GM19328 (cell line): ENCODE data around the gene SERP2.
"Not testable (repeated sequence)": the region's sequence is repeated elsewhere in the genome, so short reads cannot be mapped to it uniquely, and the experiment has no call there.

Source experiments
- ATAC-seq: cut with Tn5 transposase; IDR thresholded peaks from one replicate; pipeline ENCODE4 v1.9.1; 2021; ENCODE audit warnings: mild to moderate bottlenecking, moderate library complexity; ENCODE audit not compliant: unreplicated experiment

Gene SERP2

GRCh38 chr13:44373601-44374347 is at the start of gene SERP2:
SERP2 (plus strand) TSS chr13:44373824; CDS start chr13:44374026, 202 bp downstream.
- ATAC-seq, result no peak

GRCh38 chr13:44326961-44327360 is 46.7 kb upstream of the SERP2 start:
- ATAC-seq, result no peak

DNA sequence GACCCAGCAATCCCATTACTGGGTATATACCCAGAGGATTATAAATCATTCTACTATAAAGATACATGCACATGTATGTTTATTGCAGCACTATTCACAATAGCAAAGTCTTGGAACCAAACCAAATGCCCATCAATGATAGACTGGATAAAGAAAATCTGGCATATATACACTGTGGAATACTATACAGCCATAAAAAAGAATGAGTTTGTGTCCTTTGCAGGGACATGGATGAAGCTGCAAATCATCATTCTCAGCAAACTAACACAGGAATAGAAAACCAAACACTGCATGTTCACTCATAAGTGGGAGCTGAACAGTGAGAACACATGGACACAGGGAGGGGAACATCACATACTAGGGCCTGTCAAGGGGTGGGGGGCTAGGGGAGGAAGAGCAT is 44.6 kb upstream of the SERP2 start:
- not testable (repeated sequence) for ATAC-seq

- no peak for ATAC-seq
Observed at GRCh38 chr13:44329909-44330545, 43.6 kb upstream of the SERP2 start.

DNA sequence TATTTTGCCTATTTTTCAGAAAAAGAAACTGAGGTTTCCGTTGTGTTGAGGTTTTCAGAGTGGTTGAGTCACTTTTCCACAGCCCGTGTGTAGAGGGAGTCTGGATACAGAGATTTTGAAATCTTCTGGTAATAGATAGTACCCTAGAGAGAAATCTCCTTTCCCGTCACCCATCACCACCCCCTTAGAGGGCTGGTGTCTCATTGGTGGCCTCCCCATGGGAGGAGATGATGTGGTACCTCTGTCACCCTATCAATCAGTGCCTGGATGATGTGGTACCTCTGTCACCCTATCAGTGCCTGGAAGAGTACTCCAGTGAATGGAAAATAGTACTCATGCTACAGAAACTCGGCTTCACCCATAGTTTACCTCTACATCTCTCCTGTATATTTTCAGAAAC is 42.2 kb upstream of the SERP2 start:
- no peak for ATAC-seq

DNA sequence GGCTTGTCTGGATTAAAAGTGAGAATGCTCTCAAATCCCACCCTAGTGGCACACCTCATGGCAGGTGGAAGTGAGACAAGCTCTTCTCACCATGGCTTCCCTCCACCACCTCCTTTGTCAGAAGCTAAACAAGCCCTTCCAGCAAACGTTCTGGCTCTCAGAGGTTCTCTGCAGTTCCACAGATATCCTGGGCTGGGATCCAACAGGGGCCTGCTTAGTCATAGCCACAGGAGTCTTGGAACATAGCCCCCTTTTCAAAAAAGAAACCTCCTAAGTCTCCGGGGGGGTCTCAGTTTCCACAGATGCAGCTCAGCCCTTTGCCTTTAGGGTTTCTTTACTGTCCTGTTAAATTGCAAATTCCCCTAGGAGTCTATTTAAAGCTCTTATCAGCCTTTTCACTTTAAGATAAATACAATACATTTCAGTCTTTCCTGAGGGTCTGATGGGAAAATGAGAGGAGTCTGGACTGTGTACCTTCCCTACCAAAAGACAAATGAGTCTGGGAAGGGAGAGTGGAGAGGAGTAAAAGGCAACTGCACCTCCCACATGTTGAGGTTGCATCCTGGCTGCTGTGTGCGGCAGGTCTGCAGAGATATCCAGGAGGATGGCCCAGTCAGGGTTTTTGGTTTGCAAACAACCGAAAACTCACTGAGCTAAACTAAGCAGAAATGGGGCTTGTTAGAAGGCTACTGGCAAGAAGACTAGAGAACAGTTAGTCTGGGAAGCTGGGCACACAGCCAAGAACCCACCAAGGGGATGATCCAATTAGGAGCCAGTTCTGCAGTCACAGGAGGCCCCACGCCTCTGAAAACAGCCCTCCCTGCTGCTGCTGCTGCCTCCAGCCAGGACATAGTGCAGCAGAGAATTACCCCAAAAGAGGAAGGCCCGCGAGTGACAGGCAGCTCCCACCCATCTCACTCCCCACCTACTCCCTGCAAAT is 41.4 kb upstream of the SERP2 start:
- ATAC-seq, result no peak

DNA sequence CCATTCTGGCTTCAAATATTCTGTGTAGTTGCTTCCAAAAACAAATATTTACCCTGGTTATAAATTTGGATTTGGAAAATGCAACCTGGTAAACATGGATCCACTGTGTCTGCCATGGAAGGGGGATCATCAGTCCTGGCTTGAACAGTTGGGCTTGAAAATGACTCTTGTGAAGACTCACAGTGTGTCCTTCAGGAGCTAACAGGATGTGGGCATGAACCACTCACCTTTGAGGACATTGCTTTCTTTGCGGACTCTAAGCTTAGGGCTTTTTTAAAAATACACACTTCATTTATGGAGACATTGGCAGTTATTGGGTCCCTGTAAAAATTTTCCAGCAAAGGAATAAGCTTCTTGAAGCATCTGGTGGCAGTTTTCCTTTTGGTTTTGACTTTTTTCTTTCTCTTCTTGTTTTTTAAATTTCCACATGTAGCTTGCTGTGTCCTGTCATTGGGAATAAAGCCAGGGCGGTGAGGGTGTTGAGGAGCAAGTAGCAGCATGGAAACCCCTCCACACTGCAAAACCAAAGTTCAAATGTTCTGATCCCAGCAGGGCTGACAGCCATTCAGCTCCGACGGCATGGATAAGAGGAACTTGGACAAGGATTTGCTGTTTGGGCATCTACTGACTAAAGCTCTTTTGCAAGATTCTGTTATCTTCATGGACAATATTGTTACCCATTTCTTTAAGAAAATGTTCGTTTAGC is 39.5 kb upstream of the SERP2 start:
- no peak for ATAC-seq

GRCh38 chr13:44334751-44335150 is 38.9 kb upstream of the SERP2 start:
- ATAC-seq, result no peak

GRCh38 chr13:44336934-44337333 is 36.7 kb upstream of the SERP2 start:
- no peak for ATAC-seq

DNA sequence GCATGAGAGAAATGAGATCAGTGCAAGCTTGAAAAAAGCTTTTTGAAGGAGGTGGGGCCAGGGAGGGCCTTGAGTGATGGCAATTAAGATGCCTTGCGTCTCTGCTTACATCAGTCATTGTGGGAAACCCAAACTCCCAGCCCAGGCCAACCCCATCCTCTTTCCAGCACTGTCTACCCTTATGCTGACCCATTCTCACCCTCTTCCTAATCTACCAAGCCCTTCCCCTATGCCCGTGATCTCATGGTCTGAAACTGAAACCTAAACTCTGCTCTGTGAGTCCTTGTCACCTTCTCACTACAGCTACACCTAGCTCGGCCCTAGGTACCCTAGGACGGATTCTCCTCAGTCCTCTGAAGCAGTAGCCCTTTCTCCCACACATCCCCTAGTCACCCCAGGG is 36.0 kb upstream of the SERP2 start:
- no peak for ATAC-seq

- no peak for ATAC-seq
Observed at GRCh38 chr13:44340508-44340907, 33.1 kb upstream of the SERP2 start.

DNA sequence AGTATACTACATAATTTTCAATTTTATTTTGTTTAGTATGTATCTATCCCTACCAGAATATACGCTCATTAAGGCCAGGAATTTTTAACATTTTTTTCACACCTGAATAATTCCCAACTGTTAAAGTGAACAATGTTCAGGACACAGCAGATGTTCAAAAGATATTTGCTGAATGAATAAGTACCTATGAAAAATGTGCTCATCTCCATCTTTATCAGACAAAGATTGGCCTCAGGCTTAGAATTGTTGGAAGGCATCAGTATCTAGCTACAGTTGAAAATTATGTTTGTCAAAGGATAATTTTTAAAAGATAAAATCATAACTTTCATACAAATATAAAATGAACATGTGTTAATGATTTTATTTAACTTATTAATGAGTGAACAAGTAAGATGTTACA is 30.9 kb upstream of the SERP2 start:
- ATAC-seq, result no peak

GRCh38 chr13:44346534-44346933 is 27.1 kb upstream of the SERP2 start:
- no peak for ATAC-seq

DNA sequence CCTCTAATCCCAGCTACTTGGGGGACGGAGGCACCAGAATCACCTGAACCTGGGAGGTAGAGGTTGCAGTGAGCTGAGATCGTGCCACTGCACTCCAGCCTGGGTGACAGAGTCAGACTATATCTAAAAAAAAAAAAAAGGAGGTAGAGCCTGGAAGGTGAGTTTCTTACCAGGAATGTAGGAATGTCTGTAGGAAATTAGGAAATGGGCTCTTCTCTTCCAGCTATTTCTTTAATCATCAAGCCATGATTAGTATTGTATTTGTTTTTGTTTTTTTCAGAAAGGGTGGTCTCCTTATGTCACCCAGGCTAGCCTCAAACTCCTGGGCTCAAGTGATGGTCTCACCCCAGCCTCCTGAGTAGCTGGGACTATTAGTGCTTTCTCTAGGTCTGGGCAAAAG is 26.3 kb upstream of the SERP2 start:
- ATAC-seq, result no peak

DNA sequence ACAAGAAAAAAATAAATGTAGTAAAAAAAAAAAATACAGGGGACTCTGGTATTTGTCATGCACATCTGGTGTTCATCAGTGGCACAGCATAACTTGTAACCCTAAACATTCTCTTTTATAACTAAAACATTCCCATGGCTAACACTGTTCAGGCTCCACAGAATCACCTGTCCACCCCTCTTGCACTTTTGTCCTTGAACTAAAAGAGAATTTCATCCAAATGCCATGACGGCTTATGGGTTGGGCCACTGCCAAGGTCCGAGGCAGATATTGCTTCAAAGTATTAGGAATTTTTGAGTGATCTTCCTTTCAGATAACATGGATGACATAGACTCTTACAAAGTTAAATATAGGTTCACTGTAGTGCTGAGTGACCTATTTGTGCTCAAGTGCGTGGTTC is 25.7 kb upstream of the SERP2 start:
- ATAC-seq, result no peak

- no peak for ATAC-seq
Observed at GRCh38 chr13:44350775-44351504, 22.7 kb upstream of the SERP2 start.

DNA sequence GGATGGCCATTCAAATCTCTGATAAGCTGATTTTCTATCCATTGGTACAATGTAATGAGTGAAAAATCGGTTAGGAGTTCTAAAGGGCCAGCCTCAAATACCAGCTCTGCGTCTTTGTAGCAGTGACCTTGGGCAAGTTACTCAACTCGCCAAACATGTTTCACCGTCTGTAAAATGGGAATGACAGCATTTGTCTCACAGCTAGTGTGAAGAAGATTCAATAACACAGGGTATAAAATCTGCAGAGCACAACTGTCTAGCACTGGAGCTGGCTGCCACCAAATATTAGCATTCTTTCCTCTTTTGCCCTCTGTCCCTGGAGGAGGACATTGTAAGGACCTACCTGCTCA is 22.1 kb upstream of the SERP2 start:
- no peak for ATAC-seq

DNA sequence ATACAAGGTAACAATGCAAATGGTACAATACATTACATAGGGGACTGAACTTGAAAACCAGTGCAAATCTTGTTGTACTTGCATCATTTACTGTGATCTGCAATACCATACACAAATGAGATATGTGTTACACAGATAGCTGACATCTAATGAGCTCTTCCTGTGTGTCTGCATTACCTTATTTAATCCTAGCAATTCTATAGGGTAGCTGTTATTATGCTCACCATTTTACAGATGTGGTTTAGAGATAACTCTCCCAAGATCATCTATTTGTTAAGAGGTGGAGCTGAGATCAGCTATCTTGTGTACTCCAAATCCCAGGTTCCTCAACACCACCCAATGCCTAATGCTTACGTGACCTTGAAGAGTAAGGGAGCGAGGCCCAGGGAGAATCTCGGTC is 21.4 kb upstream of the SERP2 start:
- ATAC-seq, result no peak

GRCh38 chr13:44352671-44353070 is 21.0 kb upstream of the SERP2 start:
- ATAC-seq, result no peak

GRCh38 chr13:44354331-44354730 is 19.3 kb upstream of the SERP2 start:
- ATAC-seq, result no peak
